K562 (cell line): Measurements from ENCODE around the gene C6orf47. TPM values are rescaled to one million over a fixed set of nuclear protein-coding genes. Genes with fewer than 3 reads are reported as not detected.

Source experiments
- C11orf30 ChIP-seq: fragments of 450-650 bp; IDR thresholded peaks from 2 replicates; pipeline ENCODE4 v1.6.1; 2016; ENCODE audit warnings: low read depth, mild to moderate bottlenecking
- DDX20 ChIP-seq: fragments of 450-650 bp; IDR thresholded peaks from 2 replicates; pipeline ENCODE4 v1.6.1; 2016; ENCODE audit warnings: missing genetic modification characterization, low read depth, mild to moderate bottlenecking, missing compliant biosample characterization, moderate library complexity
- ELF4 ChIP-seq: fragments of 450-650 bp; formaldehyde crosslinking; IDR thresholded peaks from 2 replicates; pipeline ENCODE4 v1.4.0; 2022; ENCODE audit warnings: missing genetic modification characterization
- GATA2 ChIP-seq: sonication (generic); formaldehyde crosslinking; IDR thresholded peaks from 2 replicates; pipeline ENCODE4 v1.4.0; 2020; ENCODE audit warnings: mild to moderate bottlenecking, missing genetic modification reagents
- PHB2 ChIP-seq: fragments of 450-650 bp; IDR thresholded peaks from 2 replicates; pipeline ENCODE4 v1.6.1; 2017; ENCODE audit warnings: low read depth
- RBM34 ChIP-seq: fragments of 200-400 bp; formaldehyde crosslinking; IDR thresholded peaks from 2 replicates; pipeline ENCODE4 v1.6.1; 2018; ENCODE audit warnings: low read length, borderline replicate concordance; ENCODE audit not compliant: insufficient read depth
- SIRT6 ChIP-seq: IDR thresholded peaks from one replicate; pipeline ENCODE4 v1.6.1; 2012; ENCODE audit warnings: low read depth, mild to moderate bottlenecking, control low read depth, inconsistent platforms, low read length, moderate library complexity
- SLC30A9 ChIP-seq: fragments of 250-450 bp; sonication (Bioruptor Pico); IDR thresholded peaks from 2 replicates; pipeline ENCODE4 v1.8.0; 2022; ENCODE audit warnings: mild to moderate bottlenecking, moderate library complexity
- SMARCC2 ChIP-seq: fragments of 450-650 bp; IDR thresholded peaks from 2 replicates; pipeline ENCODE4 v1.6.1; 2017; ENCODE audit warnings: antibody characterized with exemption, moderate library complexity, mild to moderate bottlenecking, low read depth
- TBL1XR1 ChIP-seq, 2 experiments: IDR thresholded peaks; 2 replicates each; pipeline ENCODE4 v1.6.1; 2012; ENCODE audit warnings: improper control_type of control experiment in 2 of 2, low read length in 2 of 2, mild to moderate bottlenecking in 1 of 2
- TEAD1 ChIP-seq, 2 experiments: fragments of 450-650 bp in 1 of 2; sonication (generic) in 1 of 2; formaldehyde crosslinking; IDR thresholded peaks; 2 replicates each; pipeline versions ENCODE4 v1.4.0 to v1.8.0; 2020 to 2022; ENCODE audit warnings: mild to moderate bottlenecking in 2 of 2, missing genetic modification reagents in 1 of 2
- TFAP4 ChIP-seq: sonication (generic); formaldehyde crosslinking; IDR thresholded peaks from 2 replicates; pipeline ENCODE4 v1.8.0; 2022; ENCODE audit warnings: missing genetic modification reagents, mild to moderate bottlenecking, moderate library complexity, borderline replicate concordance
- TOE1 ChIP-seq, 2 experiments: fragments of 450-650 bp in 1 of 2; sonication (generic) in 1 of 2; formaldehyde crosslinking in 1 of 2; IDR thresholded peaks; 2 replicates each; pipeline versions ENCODE4 v1.7.1 to v1.8.0; 2016 to 2022; ENCODE audit warnings: borderline replicate concordance in 2 of 2, mild to moderate bottlenecking in 2 of 2, antibody characterized with exemption in 1 of 2, inconsistent platforms in 1 of 2, low read depth in 1 of 2, missing genetic modification reagents in 1 of 2, moderate library complexity in 1 of 2
- XRCC5 ChIP-seq: fragments of 200-400 bp; formaldehyde crosslinking; IDR thresholded peaks from 2 replicates; pipeline ENCODE4 v1.6.1; 2017; ENCODE audit warnings: low read depth, mild to moderate bottlenecking, low read length
- ZEB2 ChIP-seq: fragments of 450-650 bp; IDR thresholded peaks from 2 replicates; pipeline ENCODE4 v1.6.1; 2016
- ZNF224 ChIP-seq: sonication (generic); formaldehyde crosslinking; IDR thresholded peaks from 2 replicates; pipeline ENCODE4 v1.8.0; 2022; ENCODE audit warnings: mild to moderate bottlenecking, missing genetic modification reagents
- ZNF3 ChIP-seq: fragments of 250-450 bp; sonication (Bioruptor Pico); IDR thresholded peaks from 2 replicates; pipeline ENCODE4 v1.5.0; 2021; ENCODE audit warnings: mild to moderate bottlenecking, moderate library complexity
- ZNF512 ChIP-seq: IDR thresholded peaks from 2 replicates; pipeline ENCODE4 v1.6.1; 2016; ENCODE audit warnings: missing genetic modification characterization, missing compliant biosample characterization
- polyA plus RNA-seq, 8 experiments: library from polyadenylated mRNA; depleted of rRNA in 4 of 8; stranded (reverse) in 5 of 8; unstranded in 3 of 8; fragments of >200 nt; fragmentation: Nextera tagmentation in 2 of 8; fragmentation: Illumina TruSeq in 1 of 8; extraction: Ambion mirVana in 2 of 8; extraction: Trizol in 1 of 8; gene quantifications; 2 replicates each; pipeline versions ENCODE4 v1.2.1 to v1.2.3, GENCODE V29; 2011 to 2014; ENCODE audit warnings: inconsistent platforms in 1 of 8, missing spikeins in 1 of 8
- total RNA-seq, 7 experiments: library from RNA; depleted of rRNA in 6 of 7; stranded (reverse); fragments of >200 nt in 6 of 7; fragmentation: Illumina TruSeq in 2 of 7; extraction: Trizol in 2 of 7; gene quantifications; 2 replicates each; pipeline versions ENCODE4 v1.2.1 to v1.2.3, GENCODE V29; 2011 to 2021; ENCODE audit warnings: low replicate concordance in 1 of 7
- TF ChIP-seq, protein P1 (sequence below): fragments of 450-650 bp; IDR thresholded peaks from 2 replicates; pipeline ENCODE4 v1.6.1; 2016; ENCODE audit warnings: antibody characterized with exemption
- TF ChIP-seq, protein P2 (sequence below), 3 experiments: IDR thresholded peaks in 2 of 3; conservative IDR thresholded peaks in 1 of 3; 2 replicates each; pipeline ENCODE4 v1.5.1; 2011 to 2012; ENCODE audit warnings: low read length in 3 of 3, mild to moderate bottlenecking in 3 of 3, control low read depth in 2 of 3, improper control_type of control experiment in 1 of 3, inconsistent platforms in 1 of 3, low read depth in 1 of 3, mixed read lengths in 1 of 3, moderate library complexity in 1 of 3; ENCODE audit not compliant: insufficient read depth in 2 of 3

C6orf47 gene
- total and polyA plus RNA-seq, 9 of the 15 experiments (the other 6 are each of a cell fraction or from before 2014, with no cell fraction given) = 0.14 to 43.8 (median 27.0) TPM

GRCh38 chr6:31664790-31665500 lies 4.4 kb upstream of the C6orf47 start, which contains the start of gene GPANK1 (continued):
- TF ChIP-seq ZNF512 (tag) (no peak), ZNF224 (CRISPR knock-in tag) (peak; percentile 85; the same call in 1 of the 2 replicates), ELF4 (peak; percentile 72; the same call in 1 of the 2 replicates), PHB2 (no peak), ZNF3 (CRISPR knock-in tag) (no peak), TFAP4 (peak; percentile 89), SLC30A9 (no peak), GATA2 (no peak; the same call in 1 of the 2 replicates), ZEB2 (peak; percentile 26; the same call in 1 of the 2 replicates), RBM34 (no peak), TBL1XR1 (IDR thresholded peaks at IDR 0.05; ENCODE audit: low read length in 2 of 2) (peak in 1 of 2 experiments; percentile 54; a peak in 2 of 4 replicates), DDX20 (tag) (no peak), TEAD1 (CRISPR knock-in tag; IDR thresholded peaks at IDR 0.05) (peak; percentile 69 to 76; a peak in 1 of 4 replicates), C11orf30 (no peak), SIRT6 (no peak), TOE1 (IDR thresholded peaks at IDR 0.05; ENCODE audit: borderline replicate concordance) (no peak), TOE1 (CRISPR knock-in tag; IDR thresholded peaks at IDR 0.05; ENCODE audit: borderline replicate concordance, low read depth) (peak; percentile 95), XRCC5 (peak; percentile 89; the same call in 1 of the 2 replicates), SMARCC2 (no peak; the same call in 1 of the 2 replicates)
- TF ChIP-seq, protein P1, sequence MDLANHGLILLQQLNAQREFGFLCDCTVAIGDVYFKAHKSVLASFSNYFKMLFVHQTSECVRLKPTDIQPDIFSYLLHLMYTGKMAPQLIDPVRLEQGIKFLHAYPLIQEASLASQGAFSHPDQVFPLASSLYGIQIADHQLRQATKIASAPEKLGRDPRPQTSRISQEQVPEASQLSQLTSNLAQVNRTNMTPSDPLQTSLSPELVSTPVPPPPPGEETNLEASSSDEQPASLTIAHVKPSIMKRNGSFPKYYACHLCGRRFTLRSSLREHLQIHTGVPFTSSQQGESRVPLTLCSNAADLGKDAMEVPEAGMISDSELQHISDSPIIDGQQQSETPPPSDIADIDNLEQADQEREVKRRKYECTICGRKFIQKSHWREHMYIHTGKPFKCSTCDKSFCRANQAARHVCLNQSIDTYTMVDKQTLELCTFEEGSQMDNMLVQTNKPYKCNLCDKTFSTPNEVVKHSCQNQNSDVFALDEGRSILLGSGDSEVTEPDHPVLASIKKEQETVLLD = peak; percentile 95
- TF ChIP-seq, protein P2, sequence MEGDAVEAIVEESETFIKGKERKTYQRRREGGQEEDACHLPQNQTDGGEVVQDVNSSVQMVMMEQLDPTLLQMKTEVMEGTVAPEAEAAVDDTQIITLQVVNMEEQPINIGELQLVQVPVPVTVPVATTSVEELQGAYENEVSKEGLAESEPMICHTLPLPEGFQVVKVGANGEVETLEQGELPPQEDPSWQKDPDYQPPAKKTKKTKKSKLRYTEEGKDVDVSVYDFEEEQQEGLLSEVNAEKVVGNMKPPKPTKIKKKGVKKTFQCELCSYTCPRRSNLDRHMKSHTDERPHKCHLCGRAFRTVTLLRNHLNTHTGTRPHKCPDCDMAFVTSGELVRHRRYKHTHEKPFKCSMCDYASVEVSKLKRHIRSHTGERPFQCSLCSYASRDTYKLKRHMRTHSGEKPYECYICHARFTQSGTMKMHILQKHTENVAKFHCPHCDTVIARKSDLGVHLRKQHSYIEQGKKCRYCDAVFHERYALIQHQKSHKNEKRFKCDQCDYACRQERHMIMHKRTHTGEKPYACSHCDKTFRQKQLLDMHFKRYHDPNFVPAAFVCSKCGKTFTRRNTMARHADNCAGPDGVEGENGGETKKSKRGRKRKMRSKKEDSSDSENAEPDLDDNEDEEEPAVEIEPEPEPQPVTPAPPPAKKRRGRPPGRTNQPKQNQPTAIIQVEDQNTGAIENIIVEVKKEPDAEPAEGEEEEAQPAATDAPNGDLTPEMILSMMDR (IDR thresholded peaks at IDR 0.05 in 2 of 3, conservative IDR thresholded peaks at IDR 0.05 in 1 of 3; ENCODE audit: insufficient read depth in 2 of 3, low read depth in 1 of 3, low read length in 3 of 3) = peak in 1 of 3 experiments; percentile 19; a peak in 1 of 6 replicates
